Measurements from ENCODE around the gene NPL. TPM values are rescaled to one million over a fixed set of nuclear protein-coding genes. Genes with fewer than 3 reads are reported as not detected.
A peak's percentile ranks its signal among the peaks of the same experiment; 100 is the strongest.

NPL gene
- total RNA-seq, 1 donor from 2014 or later, result 1.3 TPM

- H3K36me3 ChIP-seq, result peaks cover 22% of the 10 kb centered on the region
- H3K4me2 ChIP-seq, result peak overlapping the region; percentile 94
- Mint-ChIP-seq H3K27ac (no peak overlapping the region), H3K36me3 (peaks cover 48% of the 10 kb centered on the region), H3K27me3 (ENCODE audit: insufficient read depth, low read depth) (peaks cover 8% of the 10 kb centered on the region), H3K4me3 (no peak overlapping the region), H3K4me1 (peaks cover 34% of the 10 kb centered on the region), H3K9me3 (no peaks in the 10 kb centered on the region)
- H3K27ac ChIP-seq, result no peak overlapping the region
- H3K9me3 ChIP-seq (ENCODE audit: low read depth), result no peaks in the 10 kb centered on the region
- peaks cover 81% of the 10 kb centered on the region for H3K79me2 ChIP-seq (ENCODE audit: low read depth)
- H3K27me3 ChIP-seq, result no peaks in the 10 kb centered on the region
- H3K4me1 ChIP-seq, result peaks cover 24% of the 10 kb centered on the region
- H4K20me1 ChIP-seq (ENCODE audit: low read depth), result peaks cover 78% of the 10 kb centered on the region
- H2AFZ ChIP-seq (replicated peaks), result no peak overlapping the region
- peak overlapping the region; percentile 75 for H3K4me3 ChIP-seq
- no peak overlapping the region for H3K9ac ChIP-seq
- TF ChIP-seq EZH2phosphoT487 (IDR thresholded peaks at IDR 0.05) (no peak), CTCF (IDR thresholded peaks at IDR 0.05) (no peak)
- DNase-seq (ENCODE audit: low spot score), result no peak
- H3F3A ChIP-seq (ENCODE audit: low read depth), result peaks cover 14% of the 10 kb centered on the region
These were observed 52.7 kb downstream of the NPL start for GRCh38 chr1:182842265-182842664.

GRCh38 chr1:182845379-182845778, 55.8 kb downstream of the NPL start:
- TF ChIP-seq CTCF (IDR thresholded peaks at IDR 0.05) (no peak), EZH2 (IDR thresholded peaks at IDR 0.05) (no peak), EZH2phosphoT487 (IDR thresholded peaks at IDR 0.05) (no peak)
- Histone ChIP-seq H3K9me3 (ENCODE audit: low read depth) (no peaks in the 10 kb centered on the region), H3K27me3 (no peaks in the 10 kb centered on the region), H3K27ac (no peak overlapping the region), H3K79me2 (ENCODE audit: low read depth) (peaks cover 100% of the 10 kb centered on the region), H3K4me2 (no peak overlapping the region), H3K4me3 (no peak overlapping the region), H3K4me1 (peaks cover 24% of the 10 kb centered on the region), H3K36me3 (peaks cover 48% of the 10 kb centered on the region), H3K9ac (no peak overlapping the region), H3F3A (ENCODE audit: low read depth) (peaks cover 6% of the 10 kb centered on the region), H2AFZ (replicated peaks) (no peak overlapping the region), H4K20me1 (ENCODE audit: low read depth) (peaks cover 100% of the 10 kb centered on the region)
- H3K9me3 Mint-ChIP-seq, result no peaks in the 10 kb centered on the region
- H3K4me1 Mint-ChIP-seq, result peaks cover 24% of the 10 kb centered on the region
- H3K36me3 Mint-ChIP-seq, result peaks cover 62% of the 10 kb centered on the region
- no peak overlapping the region for H3K27ac Mint-ChIP-seq
- H3K27me3 Mint-ChIP-seq (ENCODE audit: insufficient read depth, low read depth), result no peaks in the 10 kb centered on the region
- no peak for DNase-seq (ENCODE audit: low spot score)
- no peak overlapping the region for H3K4me3 Mint-ChIP-seq

- peaks cover 20% of the 10 kb centered on the region for H3K4me1 ChIP-seq
- H3K4me3 ChIP-seq, result no peak overlapping the region
- H3K27me3 ChIP-seq, result no peaks in the 10 kb centered on the region
- H3K4me2 ChIP-seq, result no peak overlapping the region
- H3K9me3 ChIP-seq (ENCODE audit: low read depth), result no peaks in the 10 kb centered on the region
- peaks cover 57% of the 10 kb centered on the region for H3K36me3 Mint-ChIP-seq
- peaks cover 100% of the 10 kb centered on the region for H3K79me2 ChIP-seq (ENCODE audit: low read depth)
- DNase-seq (ENCODE audit: low spot score), result no peak
- no peak overlapping the region for H3K27ac ChIP-seq
- H3F3A ChIP-seq (ENCODE audit: low read depth), result peaks cover 9% of the 10 kb centered on the region
- H3K4me1 Mint-ChIP-seq, result peaks cover 20% of the 10 kb centered on the region
- H3K36me3 ChIP-seq, result peaks cover 51% of the 10 kb centered on the region
- H3K27me3 Mint-ChIP-seq (ENCODE audit: insufficient read depth, low read depth), result no peaks in the 10 kb centered on the region
- H3K4me3 Mint-ChIP-seq, result no peak overlapping the region
- no peak overlapping the region for H2AFZ ChIP-seq (replicated peaks)
- H3K9me3 Mint-ChIP-seq, result no peaks in the 10 kb centered on the region
- no peak for TF ChIP-seq EZH2 (IDR thresholded peaks at IDR 0.05)
- no peak for TF ChIP-seq CTCF (IDR thresholded peaks at IDR 0.05)
- no peak for TF ChIP-seq EZH2phosphoT487 (IDR thresholded peaks at IDR 0.05)
- H3K27ac Mint-ChIP-seq, result no peak overlapping the region
- H3K9ac ChIP-seq, result no peak overlapping the region
- peaks cover 100% of the 10 kb centered on the region for H4K20me1 ChIP-seq (ENCODE audit: low read depth)
These were observed 56.3 kb downstream of the NPL start for GRCh38 chr1:182845894-182846293.

Data from neural progenitor cell (in vitro differentiated cells).